Astrocyte of the cerebellum (primary cell): ENCODE data around the gene EIF4A2.

Experiments used
- DNase-seq: peaks from one replicate; pipeline ENCODE4 v3.0.0-alpha.2; 2011; ENCODE audit warnings: low read depth
- H3K4me3 ChIP-seq: 2 replicates; pipeline ENCODE4 v1.5.1; 2011; ENCODE audit warnings: mild to moderate bottlenecking, low read depth, low read length, moderate library complexity
- CTCF ChIP-seq: IDR thresholded peaks from 2 replicates; pipeline ENCODE4 v1.5.1; 2012; ENCODE audit warnings: low read length, low read depth, moderate library complexity, mild to moderate bottlenecking; ENCODE audit errors: missing control alignments
- in situ Hi-C: cut with HindIII; loops from 2 replicates; pipeline ENCODE4 v1.10.0; 2017; ENCODE audit warnings: low sequenced_read_pairs

Gene EIF4A2

GRCh38 chr3:186783731-186784515, 546 bp downstream of the EIF4A2 start:
- in situ Hi-C loops, result no loop called here
- peak overlapping the region; percentile 100 for H3K4me3 ChIP-seq
- DNase-seq, result no peak
- no peak for TF ChIP-seq CTCF

- TF ChIP-seq CTCF, result no peak
- in situ Hi-C loops, result no loop called here
- H3K4me3 ChIP-seq, result peak overlapping the region; percentile 100
- DNase-seq, result no peak
These were observed 1.6 kb downstream of the EIF4A2 start for GRCh38 chr3:186784820-186785494.

- peak overlapping the region; percentile 100 for H3K4me3 ChIP-seq
- no peak for DNase-seq
- no peak for TF ChIP-seq CTCF
- in situ Hi-C loops, result no loop called here
These were observed 2.2 kb downstream of the EIF4A2 start for GRCh38 chr3:186785495-186786018.

- in situ Hi-C loops, result no loop called here
- peak overlapping the region; percentile 100 for H3K4me3 ChIP-seq
These were observed 3.5 kb downstream of the EIF4A2 start for GRCh38 chr3:186786922-186787321.

GRCh38 chr3:186787642-186788481, 4.5 kb downstream of the EIF4A2 start:
- DNase-seq, result no peak
- in situ Hi-C loops, result no loop called here
- peak overlapping the region; percentile 100 for H3K4me3 ChIP-seq
- no peak for TF ChIP-seq CTCF

More at GRCh38 chr3:186786922-186787321, 3.5 kb downstream of the EIF4A2 start:
- DNase-seq, result no peak
- TF ChIP-seq CTCF, result no peak

- DNase-seq, result no peak
- no peak for TF ChIP-seq CTCF
- in situ Hi-C loops, result no loop called here
- H3K4me3 ChIP-seq, result no peak overlapping the region
These were observed 5.3 kb downstream of the EIF4A2 start for GRCh38 chr3:186788482-186789370.
